Calu3 (cell line): Measurements from ENCODE around the gene EHMT1. TPM values are rescaled to one million over a fixed set of nuclear protein-coding genes. Genes with fewer than 3 reads are reported as not detected.

Experiments
- BruUV-seq: library from RNA; stranded (reverse); fragments of 400-500 nt; replicated peaks from 2 replicates; lab custom pipeline; 2021; lab: Mats Ljungman, UMichigan
- CTCF ChIA-PET: fragments of 300-600 bp; sonication (Branson Sonifier 250); formaldehyde crosslinking; loops from one replicate; lab custom pipeline; 2022; ENCODE audit warnings: antibody characterized with exemption; lab: Charles Lee
- DNase-seq: peaks from one replicate; pipeline ENCODE4 v3.0.0; 2022
- H3K27ac Mint-ChIP-seq: one replicate; pipeline ENCODE4 v1.8.0; 2022; ENCODE audit warnings: mixed read lengths; ENCODE audit not compliant: unreplicated experiment
- H3K27me3 Mint-ChIP-seq: one replicate; pipeline ENCODE4 v1.8.0; 2022; ENCODE audit warnings: mixed read lengths; ENCODE audit not compliant: unreplicated experiment
- H3K36me3 Mint-ChIP-seq: one replicate; pipeline ENCODE4 v1.8.0; 2022; ENCODE audit warnings: mild to moderate bottlenecking, moderate library complexity, mixed read lengths; ENCODE audit not compliant: insufficient read depth, unreplicated experiment
- H3K4me1 Mint-ChIP-seq: one replicate; pipeline ENCODE4 v1.8.0; 2022; ENCODE audit warnings: mild to moderate bottlenecking, low read depth, mixed read lengths; ENCODE audit not compliant: unreplicated experiment
- H3K4me3 Mint-ChIP-seq: one replicate; pipeline ENCODE4 v1.8.0; 2022; ENCODE audit warnings: mild to moderate bottlenecking, low read depth, moderate library complexity, mixed read lengths; ENCODE audit not compliant: unreplicated experiment
- H3K9me3 Mint-ChIP-seq: one replicate; pipeline ENCODE4 v1.8.0; 2022; ENCODE audit warnings: low read depth, mixed read lengths; ENCODE audit not compliant: unreplicated experiment
- CTCF ChIP-seq: fragments of 200-600 bp; IDR thresholded peaks from one replicate; pipeline ENCODE4 v1.8.0; 2022; ENCODE audit warnings: antibody characterized with exemption; ENCODE audit not compliant: unreplicated experiment
- intact Hi-C: fragments of 100-400 bp; cut with micrococcal nuclease; formaldehyde crosslinking; loops from one replicate; pipeline ENCODE4 v1.10.0; 2022; ENCODE audit not compliant: unreplicated experiment
- total RNA-seq: library from RNA; stranded (reverse); gene quantifications from 2 replicates; pipeline ENCODE4 v1.2.3, GENCODE V29; 2022

The EHMT1 gene
- total RNA-seq, 1 experiment from 2014 or later: 56.0 TPM

DNA sequence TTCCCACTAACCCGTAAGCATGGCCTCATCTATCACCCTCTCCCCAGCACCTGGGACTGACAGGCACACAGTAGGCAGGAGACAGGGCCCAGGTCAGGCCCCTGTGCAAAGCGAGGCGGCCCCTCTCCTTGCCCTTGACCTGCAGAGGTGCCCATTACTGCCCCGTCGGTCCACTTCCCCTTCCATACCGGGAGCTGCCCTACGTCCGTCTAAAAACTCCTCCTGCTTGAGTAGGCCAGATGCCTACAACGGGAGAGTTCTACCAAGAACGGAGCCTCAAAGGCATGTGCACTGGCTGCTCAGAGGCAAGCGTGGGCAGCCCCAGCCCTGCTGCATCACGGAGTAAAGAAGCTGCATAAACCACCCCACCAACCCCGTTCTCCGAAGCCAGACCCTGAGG is 35.5 kb upstream of the EHMT1 start:
- DNase-seq: no peak
- BruUV-seq: no TSS peak
- H3K36me3 Mint-ChIP-seq: peaks cover 31% of the 10 kb centered on the region
- H3K27ac Mint-ChIP-seq: no peak overlapping the region
- CTCF ChIA-PET: no interaction called here
- H3K9me3 Mint-ChIP-seq: no peaks in the 10 kb centered on the region
- peaks cover 7% of the 10 kb centered on the region for H3K4me1 Mint-ChIP-seq
- no peak for TF ChIP-seq CTCF
- no peak overlapping the region for H3K4me3 Mint-ChIP-seq
- H3K27me3 Mint-ChIP-seq: no peaks in the 10 kb centered on the region
- intact Hi-C loops: no loop called here

DNA sequence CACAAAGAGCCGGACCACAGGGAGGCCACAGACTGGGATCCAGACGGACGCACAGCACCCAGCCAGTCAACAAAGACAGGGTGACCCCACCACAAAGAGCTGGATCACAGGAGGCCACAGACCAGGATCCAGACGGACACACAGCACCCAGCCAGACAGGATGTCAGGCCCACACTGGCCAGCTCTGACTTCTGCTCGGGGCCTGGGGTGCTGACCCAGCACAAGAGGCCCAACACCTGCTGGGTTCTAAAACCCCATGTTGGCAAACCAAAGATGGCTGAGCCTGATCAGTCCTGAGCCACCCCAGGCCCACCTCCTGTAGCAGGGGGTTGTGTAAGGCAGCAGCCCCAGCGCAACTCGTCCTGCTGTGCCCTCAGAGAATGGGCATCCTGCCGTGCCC is 34.8 kb upstream of the EHMT1 start:
- no peaks in the 10 kb centered on the region for H3K27me3 Mint-ChIP-seq
- intact Hi-C loops: no loop called here
- no TSS peak for BruUV-seq

GRCh38 chr9:137586854-137587253 is 32.0 kb upstream of the EHMT1 start:
- H3K9me3 Mint-ChIP-seq: no peaks in the 10 kb centered on the region
- peaks cover 42% of the 10 kb centered on the region for H3K36me3 Mint-ChIP-seq

More for the DNA sequence above, 34.8 kb upstream of the EHMT1 start:
- Mint-ChIP-seq H3K27ac (no peak overlapping the region), H3K4me1 (peaks cover 7% of the 10 kb centered on the region), H3K9me3 (no peaks in the 10 kb centered on the region), H3K36me3 (peaks cover 33% of the 10 kb centered on the region), H3K4me3 (no peak overlapping the region)
- CTCF ChIA-PET: no interaction called here
- no peak for TF ChIP-seq CTCF
- no peak for DNase-seq

GRCh38 chr9:137588311-137588710 is 30.5 kb upstream of the EHMT1 start:
- intact Hi-C loops: no loop called here
- Mint-ChIP-seq H3K27ac (no peak overlapping the region), H3K4me1 (peaks cover 7% of the 10 kb centered on the region), H3K27me3 (no peaks in the 10 kb centered on the region), H3K4me3 (peak overlapping the region; percentile 10), H3K9me3 (no peaks in the 10 kb centered on the region), H3K36me3 (peaks cover 40% of the 10 kb centered on the region)
- CTCF ChIA-PET: interaction anchor here (0.9 to 1.1 kb wide), 2 partner anchors 10 to 53 kb away, joined by 3 read pairs; no protein-coding TSS in a partner anchor
- TF ChIP-seq CTCF: no peak
- BruUV-seq: no TSS peak
- no peak for DNase-seq

More at GRCh38 chr9:137586854-137587253, 32.0 kb upstream of the EHMT1 start:
- Mint-ChIP-seq H3K4me3 (no peak overlapping the region), H3K27me3 (no peaks in the 10 kb centered on the region), H3K4me1 (peaks cover 7% of the 10 kb centered on the region), H3K27ac (no peak overlapping the region)
- intact Hi-C loops: no loop called here
- CTCF ChIA-PET: no interaction called here
- DNase-seq: no peak
- BruUV-seq: no TSS peak
- TF ChIP-seq CTCF: no peak
